Keratinocyte (primary cell): ENCODE data around the gene ZNF768. TPM values are rescaled to one million over a fixed set of nuclear protein-coding genes. Genes with fewer than 3 reads are reported as not detected.

Experiments
- DNase-seq: peaks from one replicate; pipeline ENCODE4 v3.0.0-alpha.2; 2011; ENCODE audit warnings: low read depth, missing footprints, low spot score
- FAIRE-seq: peaks from 2 replicates; lab custom pipeline; 2011; peaks lifted over from hg19 to GRCh38; lab: Jason Lieb, UNC
- H2AFZ ChIP-seq: 2 replicates; pipeline ENCODE4 v1.6.0; 2012; ENCODE audit warnings: low read length, control low read depth, inconsistent platforms; ENCODE audit not compliant: control insufficient read depth
- H3K27ac ChIP-seq: 2 replicates; pipeline ENCODE4 v1.5.1; 2011; ENCODE audit warnings: low read length; ENCODE audit not compliant: control insufficient read depth, insufficient read depth
- H3K27me3 ChIP-seq: 3 replicates; pipeline ENCODE4 v1.6.0; 2011; ENCODE audit warnings: low read length; ENCODE audit not compliant: control insufficient read depth, insufficient read depth; ENCODE audit errors: extremely low read depth
- H3K36me3 ChIP-seq, 2 experiments: 2 replicates in 1 of 2; 3 replicates in 1 of 2; pipeline ENCODE4 v1.5.1; 2011; ENCODE audit warnings: low read length in 2 of 2, mild to moderate bottlenecking in 1 of 2; ENCODE audit not compliant: control insufficient read depth in 2 of 2, insufficient read depth in 2 of 2; ENCODE audit errors: extremely low read depth in 1 of 2
- H3K4me1 ChIP-seq: 3 replicates; pipeline ENCODE4 v1.5.1; 2011; ENCODE audit warnings: low read length; ENCODE audit not compliant: control insufficient read depth, insufficient read depth; ENCODE audit errors: extremely low read depth
- H3K4me2 ChIP-seq: 3 replicates; pipeline ENCODE4 v1.6.0; 2011; ENCODE audit warnings: low read depth, low read length; ENCODE audit not compliant: control insufficient read depth, insufficient read depth; ENCODE audit errors: extremely low read depth
- H3K4me3 ChIP-seq, 3 experiments: fragments of 200-600 bp in 1 of 3; sonication (generic) in 1 of 3; 2 replicates in 2 of 3; 3 replicates in 1 of 3; pipeline ENCODE4 v1.5.1; 2011 to 2016; ENCODE audit warnings: low read length in 3 of 3, mild to moderate bottlenecking in 3 of 3, control low read depth in 2 of 3, inconsistent platforms in 1 of 3, low read depth in 1 of 3, mixed read lengths in 1 of 3, mixed run types in 1 of 3, moderate library complexity in 1 of 3; ENCODE audit not compliant: control insufficient read depth in 2 of 3, insufficient read depth in 2 of 3; ENCODE audit errors: extremely low read depth in 1 of 3
- H3K79me2 ChIP-seq: 2 replicates; pipeline ENCODE4 v1.6.0; 2012; ENCODE audit warnings: low read length; ENCODE audit not compliant: control insufficient read depth, insufficient read depth
- H3K9ac ChIP-seq: 3 replicates; pipeline ENCODE4 v1.6.0; 2011; ENCODE audit warnings: low read length; ENCODE audit not compliant: control insufficient read depth, insufficient read depth; ENCODE audit errors: extremely low read depth
- H3K9me1 ChIP-seq: 3 replicates; pipeline ENCODE4 v1.6.0; 2011; ENCODE audit warnings: low read length; ENCODE audit not compliant: control insufficient read depth, insufficient read depth; ENCODE audit errors: extremely low read depth
- H3K9me3 ChIP-seq: 2 replicates; pipeline ENCODE4 v1.5.1; 2012; ENCODE audit warnings: low read depth, low read length; ENCODE audit not compliant: control insufficient read depth
- H4K20me1 ChIP-seq: 3 replicates; pipeline ENCODE4 v1.6.0; 2011; ENCODE audit warnings: low read length; ENCODE audit not compliant: control insufficient read depth, insufficient read depth; ENCODE audit errors: extremely low read depth
- CTCF ChIP-seq, 3 experiments: IDR thresholded peaks in 1 of 3; conservative IDR thresholded peaks in 1 of 3; optimal IDR thresholded peaks in 1 of 3; 2 replicates in 2 of 3; 3 replicates in 1 of 3; pipeline versions ENCODE3 to v1.5.1; 2011; ENCODE audit warnings: low read length in 3 of 3, mild to moderate bottlenecking in 3 of 3, moderate library complexity in 2 of 3, control low read depth in 1 of 3, inconsistent platforms in 1 of 3; ENCODE audit not compliant: insufficient read depth in 2 of 3; ENCODE audit errors: extremely low read depth in 1 of 3
- EZH2 ChIP-seq: IDR thresholded peaks from one replicate; pipeline ENCODE4 v1.6.1; 2012; ENCODE audit warnings: inconsistent platforms, mild to moderate bottlenecking, low read length, moderate library complexity
- dilution Hi-C: fragments of 300-500 bp; cut with MboI; formaldehyde crosslinking; loops from one replicate; pipeline ENCODE4 v1.7.0; 2020; ENCODE audit warnings: low sequenced_read_pairs; ENCODE audit not compliant: extremely low pct_ligation_motif_present
- polyA plus RNA-seq, 5 experiments: library from polyadenylated mRNA; depleted of rRNA in 3 of 5; stranded (reverse) in 3 of 5; stranded (forward) in 1 of 5; unstranded in 1 of 5; fragments of >200 nt; gene quantifications; 1 replicate in 1 of 5; 2 replicates in 3 of 5; 3 replicates in 1 of 5; pipeline versions ENCODE4 v1.2.1 to v1.2.3, GENCODE V29; 2011 to 2012; ENCODE audit warnings: missing spikeins in 2 of 5, low read depth in 1 of 5, low replicate concordance in 1 of 5

The ZNF768 gene
- polyA plus RNA-seq, 1 donor (not counting 4 experiments of a cell fraction or from before 2014, with no cell fraction given): 10.9 TPM

GRCh38 chr16:30566531-30566930, 40.2 kb upstream of the ZNF768 start:
- Histone ChIP-seq H3K36me3 (no peaks in the 10 kb centered on the region), H4K20me1 (no peaks in the 10 kb centered on the region), H3K4me1 (peaks cover 24% of the 10 kb centered on the region), H3K79me2 (no peaks in the 10 kb centered on the region), H3K4me3 (no peak overlapping the region), H3K4me2 (no peak overlapping the region), H3K27ac (no peak overlapping the region), H3K9ac (no peak overlapping the region), H3K27me3 (no peaks in the 10 kb centered on the region), H3K9me1 (no peaks in the 10 kb centered on the region), H3K9me3 (no peaks in the 10 kb centered on the region), H2AFZ (no peak overlapping the region)
- FAIRE-seq (no peak), DNase-seq (no peak)
- dilution Hi-C loops: no loop called here
- TF ChIP-seq CTCF (optimal IDR thresholded peaks at IDR 0.05 in 1 of 3, IDR thresholded peaks at IDR 0.05 in 1 of 3, conservative IDR thresholded peaks at IDR 0.05 in 1 of 3; ENCODE audit: extremely low read depth in 1 of 3, insufficient read depth in 2 of 3, low read length in 3 of 3) (no peak), EZH2 (no peak)

GRCh38 chr16:30565984-30566383, 39.6 kb upstream of the ZNF768 start:
- H3K36me3 ChIP-seq: no peaks in the 10 kb centered on the region
- H3K4me1 ChIP-seq: peaks cover 27% of the 10 kb centered on the region
- TF ChIP-seq EZH2 (no peak), CTCF (optimal IDR thresholded peaks at IDR 0.05 in 1 of 3, IDR thresholded peaks at IDR 0.05 in 1 of 3, conservative IDR thresholded peaks at IDR 0.05 in 1 of 3; ENCODE audit: extremely low read depth in 1 of 3, insufficient read depth in 2 of 3, low read length in 3 of 3) (no peak)
- H2AFZ ChIP-seq: no peak overlapping the region
- H3K9ac ChIP-seq: no peak overlapping the region
- no peaks in the 10 kb centered on the region for H3K9me1 ChIP-seq
- no peak for FAIRE-seq
- H3K79me2 ChIP-seq: no peaks in the 10 kb centered on the region
- no peaks in the 10 kb centered on the region for H3K9me3 ChIP-seq
- no peak overlapping the region for H3K4me2 ChIP-seq
- DNase-seq: no peak
- H3K27ac ChIP-seq: no peak overlapping the region
- no peaks in the 10 kb centered on the region for H3K27me3 ChIP-seq
- no peaks in the 10 kb centered on the region for H4K20me1 ChIP-seq
- H3K4me3 ChIP-seq: no peak overlapping the region
- dilution Hi-C loops: no loop called here
